HepG2 (cell line): Measurements from ENCODE around the gene PIWIL1. TPM values are rescaled to one million over a fixed set of nuclear protein-coding genes. Genes with fewer than 3 reads are reported as not detected.

Source experiments
- ATAC-seq: fragments of 200-7000 bp; cut with Tn5 transposase; 3 replicates; pipeline ENCODE4 v1.9.1; 2020; ENCODE audit warnings: mild to moderate bottlenecking, moderate library complexity
- BruUV-seq: library from RNA; stranded (reverse); fragments of 400-500 nt; replicated peaks from 2 replicates; lab custom pipeline; 2021; lab: Mats Ljungman, UMichigan
- CTCF ChIA-PET: fragments of 300-600 bp; formaldehyde crosslinking; extraction: SDS; loops from one replicate; lab custom pipeline; 2021; ENCODE audit warnings: low total read pairs, inconsistent platforms, low intra/inter-chr PET ratio; lab: Yijun Ruan, JAX
- POLR2A ChIA-PET: fragments of 350-600 bp; sonication (Branson Sonifier 250); formaldehyde crosslinking; loops from one replicate; lab custom pipeline; 2020; ENCODE audit warnings: antibody characterized with exemption, inconsistent platforms; lab: Yijun Ruan, JAX
- DNase-seq: peaks from one replicate; pipeline ENCODE4 v3.0.0-alpha.2; 2015; ENCODE audit warnings: low spot score
- FAIRE-seq: peaks from 3 replicates; lab custom pipeline; 2011; peaks lifted over from hg19 to GRCh38; lab: Jason Lieb, UNC
- H2AFZ ChIP-seq: one replicate; pipeline ENCODE4 v1.6.1; 2011; ENCODE audit warnings: low read length, inconsistent platforms
- H3K27ac ChIP-seq: fragments of 300-600 bp; 3 replicates; pipeline ENCODE4 v1.8.0; 2011; ENCODE audit warnings: mixed run types, mild to moderate bottlenecking, mixed read lengths, low read length, inconsistent platforms; ENCODE audit not compliant: insufficient read depth; ENCODE audit errors: extremely low read length
- H3K27me3 ChIP-seq, 2 experiments: fragments of 200-600 bp in 1 of 2; 2 replicates in 1 of 2; 3 replicates in 1 of 2; pipeline versions ENCODE4 v1.6.0 to v1.8.0; 2011; ENCODE audit warnings: low read length in 2 of 2, mild to moderate bottlenecking in 2 of 2, moderate library complexity in 2 of 2, inconsistent platforms in 1 of 2; ENCODE audit not compliant: insufficient read depth in 2 of 2, control insufficient read depth in 1 of 2
- H3K36me3 ChIP-seq, 2 experiments: fragments of 200-600 bp in 1 of 2; replicated peaks in 1 of 2; 2 replicates in 1 of 2; 3 replicates in 1 of 2; pipeline versions ENCODE4 v1.5.1 to v1.8.0; 2011; ENCODE audit warnings: low read length in 2 of 2, inconsistent platforms in 1 of 2; ENCODE audit not compliant: insufficient read depth in 2 of 2, control insufficient read depth in 1 of 2
- H3K4me1 ChIP-seq: 2 replicates; pipeline ENCODE4 v1.5.1; 2012; ENCODE audit warnings: low read length, inconsistent platforms; ENCODE audit not compliant: insufficient read depth
- H3K4me2 ChIP-seq: 2 replicates; pipeline ENCODE4 v1.6.0; 2011; ENCODE audit warnings: low read depth, low read length, inconsistent platforms
- H3K4me3 ChIP-seq, 3 experiments: fragments of 200-600 bp in 1 of 3; sonication (generic), shearing (Covaris generic) in 1 of 3; replicated peaks in 1 of 3; 2 replicates each; pipeline ENCODE4 v1.5.1; 2011 to 2016; ENCODE audit warnings: low read length in 3 of 3, inconsistent platforms in 2 of 3, low read depth in 2 of 3, mild to moderate bottlenecking in 2 of 3, control low read depth in 1 of 3, mixed read lengths in 1 of 3; ENCODE audit not compliant: insufficient read depth in 1 of 3
- H3K79me2 ChIP-seq: one replicate; pipeline ENCODE4 v1.6.1; 2011; ENCODE audit warnings: low read length, inconsistent platforms; ENCODE audit not compliant: insufficient read depth
- H3K9ac ChIP-seq: 2 replicates; pipeline ENCODE4 v1.6.0; 2011; ENCODE audit warnings: mild to moderate bottlenecking, low read depth, low read length, inconsistent platforms; ENCODE audit not compliant: insufficient read depth
- H3K9me3 ChIP-seq: 2 replicates; pipeline ENCODE4 v1.5.1; 2012; ENCODE audit warnings: mild to moderate bottlenecking, low read length
- H4K20me1 ChIP-seq: 2 replicates; pipeline ENCODE4 v1.6.0; 2011; ENCODE audit warnings: inconsistent platforms, mild to moderate bottlenecking, low read length, moderate library complexity; ENCODE audit not compliant: insufficient read depth
- FOSL1 ChIP-seq: sonication (generic); formaldehyde crosslinking; IDR thresholded peaks from 2 replicates; pipeline ENCODE4 v1.9.0; 2021; ENCODE audit warnings: missing genetic modification reagents, borderline replicate concordance
- RAD21 ChIP-seq: fragments of 450-650 bp; formaldehyde crosslinking; IDR thresholded peaks from 2 replicates; pipeline ENCODE4 v1.5.0; 2020; ENCODE audit warnings: mild to moderate bottlenecking
- ZBTB33 ChIP-seq: sonication (generic); formaldehyde crosslinking; IDR thresholded peaks from 2 replicates; pipeline ENCODE4 v1.4.0; 2020; ENCODE audit warnings: missing genetic modification reagents
- ZNF18 ChIP-seq: sonication (generic); formaldehyde crosslinking; IDR thresholded peaks from 2 replicates; pipeline ENCODE4 v1.8.0; 2022; ENCODE audit warnings: mild to moderate bottlenecking, missing genetic modification reagents; ENCODE audit not compliant: insufficient replicate concordance
- ZNF251 ChIP-seq: sonication (generic); formaldehyde crosslinking; IDR thresholded peaks from 2 replicates; pipeline ENCODE4 v1.9.0; 2021; ENCODE audit warnings: mild to moderate bottlenecking, missing genetic modification reagents
- ZNF501 ChIP-seq: sonication (generic); formaldehyde crosslinking; IDR thresholded peaks from 2 replicates; pipeline ENCODE4 v1.5.1; 2020; ENCODE audit warnings: mild to moderate bottlenecking, moderate library complexity, missing genetic modification reagents
- WGBS: methylation state at CpG from one replicate; pipeline ENCODE4 v1.1.6; 2017; ENCODE audit warnings: low lambda C conversion rate; 5-methylcytosine and 5-hydroxymethylcytosine counted together
- in situ Hi-C: cut with HindIII; loops from 2 replicates; pipeline ENCODE4 v1.10.0; 2017; ENCODE audit warnings: low pct_unique_long_range_greater_than_20kb; ENCODE audit not compliant: extremely low pct_ligation_motif_present
- intact Hi-C: fragments of 100-400 bp; cut with micrococcal nuclease; formaldehyde crosslinking; loops from one replicate; pipeline ENCODE4 v1.10.0; 2022; ENCODE audit not compliant: unreplicated experiment
- polyA plus RNA-seq, 8 experiments: library from polyadenylated mRNA; depleted of rRNA in 3 of 8; stranded (reverse) in 7 of 8; unstranded in 1 of 8; fragments of >200 nt; fragmentation: Illumina TruSeq in 4 of 8; extraction: Trizol in 4 of 8; gene quantifications; 2 replicates each; pipeline versions ENCODE4 v1.2.1 to v1.2.3, GENCODE V29; 2011 to 2016; ENCODE audit warnings: low read depth in 4 of 8, missing spikeins in 1 of 8, mixed read lengths in 1 of 8; ENCODE audit not compliant: insufficient read depth in 1 of 8
- total RNA-seq, 5 experiments: library from RNA; depleted of rRNA; stranded (reverse); fragments of >200 nt; fragmentation: Illumina TruSeq; extraction: Trizol; gene quantifications; 2 replicates each; pipeline ENCODE4 v1.2.3, GENCODE V29; 2016; ENCODE audit warnings: low read depth in 1 of 5

PIWIL1 gene
- total and polyA plus RNA-seq, 2 of the 13 experiments (the other 11 are each of a cell fraction or from before 2014, with no cell fraction given) = not detected

GRCh38 chr12:130413909-130414308 is 76.2 kb downstream of the PIWIL1 start:
- in situ Hi-C loops (no loop called here), intact Hi-C loops (no loop called here)
- no peaks in the 10 kb centered on the region for H3K4me1 ChIP-seq
- DNase-seq (no peak), FAIRE-seq (no peak), ATAC-seq (no peak)
- H3K4me2 ChIP-seq = no peak overlapping the region
- peaks cover 0 to 33% of the 10 kb centered on the region in 2 experiments; a peak in 3 of 5 replicates for H3K27me3 ChIP-seq
- TF ChIP-seq ZNF18 (CRISPR knock-in tag) (no peak), ZNF501 (no peak), RAD21 (no peak), ZNF251 (CRISPR knock-in tag) (no peak), FOSL1 (no peak), ZBTB33 (no peak)
- 27% methylated on average over 16 of the region's 18 CpGs for WGBS
- no TSS peak for BruUV-seq
- CTCF ChIA-PET = no interaction called here
- H3K9me3 ChIP-seq = no peaks in the 10 kb centered on the region
- POLR2A ChIA-PET = no interaction called here
- no peak overlapping the region for H3K9ac ChIP-seq
- H4K20me1 ChIP-seq = no peaks in the 10 kb centered on the region
- no peaks in the 10 kb centered on the region for H3K79me2 ChIP-seq
- H3K36me3 ChIP-seq = no peaks in the 10 kb centered on the region
- no peak overlapping the region for H3K4me3 ChIP-seq
- no peak overlapping the region for H3K27ac ChIP-seq
- H2AFZ ChIP-seq = no peak overlapping the region
